ENCODE measurements around the gene SSBP4. TPM values are rescaled to one million over a fixed set of nuclear protein-coding genes. Genes with fewer than 3 reads are reported as not detected.

Gene SSBP4
- total RNA-seq, 1 donor from 2014 or later: 99.0 TPM

DNA sequence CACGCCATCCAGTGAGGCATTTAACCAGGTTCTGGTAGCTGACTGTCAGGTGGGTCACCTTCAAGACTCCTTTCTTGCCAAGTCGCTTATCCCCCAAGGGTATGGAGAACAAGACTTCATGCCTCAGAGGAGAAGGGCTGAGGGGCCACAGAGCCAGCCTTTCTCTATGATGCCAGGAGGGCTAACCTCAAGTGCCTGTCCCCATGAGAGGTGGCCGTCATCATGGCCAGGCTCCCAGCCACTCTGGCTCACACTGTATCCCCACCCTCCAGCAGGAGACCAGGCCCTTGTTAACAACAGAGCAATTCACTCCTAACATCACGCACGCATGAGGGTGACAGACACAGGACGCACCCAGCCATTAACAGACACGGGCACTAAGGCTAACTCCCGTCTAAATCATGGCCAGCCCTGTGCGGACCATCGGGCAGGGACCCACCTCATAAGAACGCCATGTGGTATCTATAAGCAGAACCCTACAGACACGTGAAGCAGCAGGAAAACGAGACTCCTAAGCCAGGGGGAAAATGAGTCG is 57.4 kb downstream of the SSBP4 start:
- no peak overlapping the region for H3K4me3 Mint-ChIP-seq
- H3K27ac Mint-ChIP-seq: no peak overlapping the region
- no peaks in the 10 kb centered on the region for H3K9me3 Mint-ChIP-seq
- TF ChIP-seq, protein P1, sequence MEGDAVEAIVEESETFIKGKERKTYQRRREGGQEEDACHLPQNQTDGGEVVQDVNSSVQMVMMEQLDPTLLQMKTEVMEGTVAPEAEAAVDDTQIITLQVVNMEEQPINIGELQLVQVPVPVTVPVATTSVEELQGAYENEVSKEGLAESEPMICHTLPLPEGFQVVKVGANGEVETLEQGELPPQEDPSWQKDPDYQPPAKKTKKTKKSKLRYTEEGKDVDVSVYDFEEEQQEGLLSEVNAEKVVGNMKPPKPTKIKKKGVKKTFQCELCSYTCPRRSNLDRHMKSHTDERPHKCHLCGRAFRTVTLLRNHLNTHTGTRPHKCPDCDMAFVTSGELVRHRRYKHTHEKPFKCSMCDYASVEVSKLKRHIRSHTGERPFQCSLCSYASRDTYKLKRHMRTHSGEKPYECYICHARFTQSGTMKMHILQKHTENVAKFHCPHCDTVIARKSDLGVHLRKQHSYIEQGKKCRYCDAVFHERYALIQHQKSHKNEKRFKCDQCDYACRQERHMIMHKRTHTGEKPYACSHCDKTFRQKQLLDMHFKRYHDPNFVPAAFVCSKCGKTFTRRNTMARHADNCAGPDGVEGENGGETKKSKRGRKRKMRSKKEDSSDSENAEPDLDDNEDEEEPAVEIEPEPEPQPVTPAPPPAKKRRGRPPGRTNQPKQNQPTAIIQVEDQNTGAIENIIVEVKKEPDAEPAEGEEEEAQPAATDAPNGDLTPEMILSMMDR (conservative IDR thresholded peaks at IDR 0.05): no peak
- H3K36me3 Mint-ChIP-seq: peaks cover 11% of the 10 kb centered on the region
- DNase-seq (ENCODE audit: extremely low spot score, unreplicated experiment): no peak
- peaks cover 32% of the 10 kb centered on the region for H3K4me1 Mint-ChIP-seq (ENCODE audit: unreplicated experiment)
- no peaks in the 10 kb centered on the region for H3K27me3 Mint-ChIP-seq

GRCh38 chr19:18477042-18477779 is 58.0 kb downstream of the SSBP4 start:
- H3K27ac Mint-ChIP-seq: no peak overlapping the region
- H3K4me1 Mint-ChIP-seq (ENCODE audit: unreplicated experiment): peaks cover 32% of the 10 kb centered on the region
- H3K36me3 Mint-ChIP-seq: peaks cover 11% of the 10 kb centered on the region
- TF ChIP-seq, protein P1 (conservative IDR thresholded peaks at IDR 0.05): peak; percentile 45
- H3K9me3 Mint-ChIP-seq: no peaks in the 10 kb centered on the region
- H3K27me3 Mint-ChIP-seq: no peaks in the 10 kb centered on the region
- no peak for DNase-seq (ENCODE audit: extremely low spot score, unreplicated experiment)
- no peak overlapping the region for H3K4me3 Mint-ChIP-seq

- no peak for DNase-seq (ENCODE audit: extremely low spot score, unreplicated experiment)
- H3K4me1 Mint-ChIP-seq (ENCODE audit: unreplicated experiment): peaks cover 34% of the 10 kb centered on the region
- no peak overlapping the region for H3K27ac Mint-ChIP-seq
- no peak overlapping the region for H3K4me3 Mint-ChIP-seq
- no peaks in the 10 kb centered on the region for H3K9me3 Mint-ChIP-seq
- no peaks in the 10 kb centered on the region for H3K27me3 Mint-ChIP-seq
- TF ChIP-seq, protein P1 (conservative IDR thresholded peaks at IDR 0.05): no peak
- H3K36me3 Mint-ChIP-seq: peaks cover 11% of the 10 kb centered on the region
Observed at GRCh38 chr19:18477974-18478373, 58.8 kb downstream of the SSBP4 start.

- no peak overlapping the region for H3K27ac Mint-ChIP-seq
- TF ChIP-seq, protein P1 (conservative IDR thresholded peaks at IDR 0.05): no peak
- DNase-seq (ENCODE audit: extremely low spot score, unreplicated experiment): no peak
- H3K4me3 Mint-ChIP-seq: no peak overlapping the region
- H3K9me3 Mint-ChIP-seq: no peaks in the 10 kb centered on the region
- peaks cover 11% of the 10 kb centered on the region for H3K36me3 Mint-ChIP-seq
- H3K4me1 Mint-ChIP-seq (ENCODE audit: unreplicated experiment): peaks cover 38% of the 10 kb centered on the region
- H3K27me3 Mint-ChIP-seq: no peaks in the 10 kb centered on the region
Observed at GRCh38 chr19:18478545-18479311, 59.5 kb downstream of the SSBP4 start.

DNA sequence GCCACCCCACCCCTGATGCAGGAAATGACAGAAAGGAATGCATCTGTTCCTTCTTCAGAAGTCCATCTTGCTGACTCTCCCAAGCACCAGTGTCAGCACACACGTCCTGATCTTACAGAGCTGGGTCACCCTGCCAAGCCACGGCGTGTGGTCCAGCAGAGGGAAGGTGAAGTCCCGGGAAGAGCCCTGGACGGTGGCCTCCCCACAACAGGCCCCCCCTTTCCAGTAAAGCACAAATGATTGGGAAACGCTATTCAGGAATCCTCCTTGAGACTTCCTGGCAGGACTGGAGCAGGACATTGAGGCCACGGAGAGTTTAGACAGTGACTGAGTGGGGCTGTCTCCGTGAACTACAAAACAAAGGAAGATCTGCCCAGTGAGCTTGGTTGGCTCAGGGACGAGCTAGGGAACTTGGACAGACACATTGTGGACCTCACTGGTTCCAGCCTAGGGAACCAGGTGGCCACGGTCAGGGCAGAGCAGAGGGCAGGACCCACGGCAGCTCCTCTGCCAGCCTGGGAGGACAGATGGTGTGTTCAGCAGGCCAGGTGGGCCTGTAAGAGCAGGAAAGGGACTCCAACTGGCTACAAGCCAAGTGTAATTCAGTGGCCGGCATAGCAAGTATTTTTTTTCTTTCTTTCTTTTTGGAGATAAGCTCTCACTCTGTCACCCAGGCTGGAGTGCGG is 61.0 kb downstream of the SSBP4 start:
- no peak for DNase-seq (ENCODE audit: extremely low spot score, unreplicated experiment)
- H3K27me3 Mint-ChIP-seq: no peaks in the 10 kb centered on the region
- H3K4me3 Mint-ChIP-seq: no peak overlapping the region
- H3K4me1 Mint-ChIP-seq (ENCODE audit: unreplicated experiment): peaks cover 40% of the 10 kb centered on the region
- peaks cover 11% of the 10 kb centered on the region for H3K36me3 Mint-ChIP-seq
- no peaks in the 10 kb centered on the region for H3K9me3 Mint-ChIP-seq
- TF ChIP-seq, protein P1 (conservative IDR thresholded peaks at IDR 0.05): no peak
- H3K27ac Mint-ChIP-seq: peak overlapping the region; percentile 33

Data from type B pancreatic cell (in vitro differentiated cells).